HG02642 (cell line): Measurements from ENCODE around the gene CNTFR.

Source experiments
- ATAC-seq: cut with Tn5 transposase; IDR thresholded peaks from one replicate; pipeline ENCODE4 v1.9.1; 2021; ENCODE audit warnings: mild to moderate bottlenecking; ENCODE audit not compliant: unreplicated experiment, poor library complexity

Gene CNTFR

GRCh38 chr9:34591248-34591916 lies 1.9 kb upstream of the CNTFR start:
- ATAC-seq = peak; percentile 75

DNA sequence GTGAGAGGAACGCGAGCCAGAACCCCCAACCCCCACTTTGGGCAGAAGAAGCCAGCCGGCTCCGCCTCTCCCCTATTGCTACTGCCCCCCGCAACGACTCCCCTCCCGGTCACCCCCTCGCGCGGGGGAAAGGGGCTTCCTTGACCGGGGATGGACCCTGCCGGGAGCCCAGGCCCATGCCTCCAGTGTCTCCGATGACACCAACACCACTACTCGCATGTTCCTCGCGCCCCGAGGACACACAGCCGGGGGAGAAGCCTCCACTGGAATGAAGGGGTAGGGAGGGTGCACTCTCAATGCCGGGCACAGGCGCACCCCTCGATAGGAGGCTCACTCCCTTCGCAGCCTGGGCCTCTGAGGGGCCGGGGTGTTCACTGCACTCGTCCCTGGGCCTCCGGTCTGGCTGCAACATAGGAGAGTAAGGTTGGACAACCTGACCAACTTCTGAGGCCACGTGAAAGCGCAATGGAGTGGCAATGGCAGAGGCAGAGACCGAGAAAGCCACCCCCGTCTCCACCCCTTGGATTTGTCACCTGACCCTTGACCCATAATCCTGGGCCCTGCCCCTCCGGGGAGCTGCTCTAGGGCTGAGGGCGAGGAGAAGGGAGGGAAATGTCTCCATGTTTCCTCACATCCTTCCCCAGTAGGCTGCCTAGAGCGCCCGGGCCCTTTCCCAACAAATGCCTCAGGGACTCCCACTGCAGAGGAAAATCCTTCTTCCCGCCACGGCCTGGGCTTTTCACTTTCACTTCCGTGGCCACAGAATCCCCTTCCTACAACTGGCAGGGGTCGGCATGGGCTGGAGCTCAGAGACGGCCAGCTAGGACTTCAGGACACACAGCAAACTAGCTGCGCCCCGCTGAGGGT lies 1.1 kb upstream of the CNTFR start:
- no peak for ATAC-seq

DNA sequence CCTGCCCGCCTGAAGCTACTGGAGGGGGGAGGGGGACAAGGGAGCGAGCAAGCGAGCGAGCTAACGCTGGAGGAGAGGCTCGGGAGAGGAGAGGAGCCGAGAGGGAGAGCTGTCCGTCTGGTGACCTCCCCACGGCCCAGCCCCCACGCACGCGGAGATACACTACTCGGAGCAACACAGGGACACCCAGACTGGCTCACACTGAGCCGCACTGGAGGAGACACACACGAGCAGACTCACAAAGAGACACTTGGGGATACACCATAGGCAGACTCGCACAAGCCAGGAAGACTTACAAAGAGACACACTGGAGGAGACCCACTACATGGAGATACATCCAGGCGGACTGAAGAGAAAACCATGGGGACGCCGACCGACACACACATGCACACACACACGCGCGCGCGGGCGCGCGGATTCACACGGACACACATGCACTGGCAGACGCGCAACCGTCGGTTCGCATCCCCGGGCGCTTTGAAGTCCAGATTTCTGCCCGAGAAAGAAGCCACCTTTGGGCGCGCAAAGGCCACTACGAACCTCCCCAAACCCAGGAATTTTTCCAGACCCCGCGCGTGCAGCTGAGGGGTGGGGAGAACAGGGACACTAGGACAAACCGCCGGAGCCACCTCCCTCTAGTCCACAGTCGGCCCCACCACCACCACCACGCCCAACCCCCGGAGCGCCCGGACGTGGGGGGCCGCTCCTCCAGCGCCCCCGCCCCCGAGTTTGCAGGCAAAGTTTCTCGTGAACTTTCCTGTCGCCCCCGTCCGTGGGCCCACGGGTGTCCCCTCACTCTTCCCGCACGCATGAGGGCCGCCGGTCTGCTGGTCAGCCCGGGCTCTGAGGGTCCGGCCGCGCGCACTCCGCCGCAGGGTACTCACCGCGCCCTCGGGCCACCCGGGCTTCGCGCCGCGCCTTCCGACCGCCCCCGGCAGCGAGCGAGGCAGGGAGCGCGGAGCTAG lies 571 bp downstream of the CNTFR start:
- ATAC-seq = no peak

GRCh38 chr9:34587271-34587670 lies 2.3 kb downstream of the CNTFR start:
- ATAC-seq = no peak

GRCh38 chr9:34585946-34586669 lies 3.4 kb downstream of the CNTFR start:
- ATAC-seq = no peak

DNA sequence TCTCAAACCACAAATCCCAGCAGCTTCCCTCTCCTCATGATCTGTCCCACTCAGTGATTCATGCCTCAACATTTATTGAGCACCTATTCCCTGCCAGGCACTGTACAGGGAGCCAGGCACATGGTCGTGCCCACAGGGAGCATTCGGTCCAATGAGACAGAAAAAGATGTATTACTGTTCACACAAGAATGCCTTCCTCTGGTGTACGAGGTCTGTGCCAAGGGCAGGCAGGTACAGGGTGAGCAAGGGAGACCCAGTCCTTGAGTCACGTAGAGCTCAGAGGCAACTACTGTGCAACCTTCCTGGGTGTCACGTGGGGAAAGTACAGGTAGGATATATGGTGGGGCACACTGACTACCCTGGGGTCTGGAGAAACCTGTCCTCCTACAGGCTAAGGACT lies 4.6 kb downstream of the CNTFR start:
- no peak for ATAC-seq

DNA sequence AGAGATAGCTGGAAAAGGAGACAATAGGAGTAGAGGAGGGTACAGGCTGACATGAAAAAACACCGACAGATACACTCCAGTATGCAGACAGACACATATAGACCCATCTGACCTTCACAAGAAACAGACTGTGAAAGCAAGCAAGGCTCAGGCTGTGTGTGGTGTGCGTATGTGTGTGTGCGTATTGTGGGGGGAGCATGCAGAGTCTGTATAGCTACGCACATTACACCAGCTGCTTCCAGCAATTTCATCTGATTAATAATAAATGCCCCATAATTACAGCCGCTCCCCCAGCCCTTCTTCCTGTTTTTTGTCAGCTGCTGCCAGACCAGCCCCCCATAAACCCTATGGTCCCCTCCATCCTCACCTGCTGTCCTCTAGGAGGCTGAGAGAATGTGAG lies 6.7 kb downstream of the CNTFR start:
- ATAC-seq = no peak

DNA sequence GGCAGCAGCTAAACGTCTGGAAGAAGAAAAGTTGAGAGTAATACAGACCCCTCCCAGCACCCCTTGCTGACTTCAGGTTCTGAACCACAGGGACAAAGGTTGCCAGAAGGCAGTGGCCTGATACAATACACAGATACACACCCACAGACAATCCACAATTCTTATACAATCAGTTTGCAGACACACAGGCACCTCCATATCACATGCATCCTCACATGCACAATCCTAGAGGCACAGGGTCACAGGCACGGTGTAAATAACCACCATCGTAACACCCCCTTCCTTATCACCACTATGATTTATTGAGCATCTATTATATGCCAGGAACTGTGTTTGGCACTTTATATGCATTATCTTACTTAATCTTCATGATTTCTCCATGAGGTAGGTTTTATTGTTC lies 8.2 kb downstream of the CNTFR start:
- no peak for ATAC-seq

DNA sequence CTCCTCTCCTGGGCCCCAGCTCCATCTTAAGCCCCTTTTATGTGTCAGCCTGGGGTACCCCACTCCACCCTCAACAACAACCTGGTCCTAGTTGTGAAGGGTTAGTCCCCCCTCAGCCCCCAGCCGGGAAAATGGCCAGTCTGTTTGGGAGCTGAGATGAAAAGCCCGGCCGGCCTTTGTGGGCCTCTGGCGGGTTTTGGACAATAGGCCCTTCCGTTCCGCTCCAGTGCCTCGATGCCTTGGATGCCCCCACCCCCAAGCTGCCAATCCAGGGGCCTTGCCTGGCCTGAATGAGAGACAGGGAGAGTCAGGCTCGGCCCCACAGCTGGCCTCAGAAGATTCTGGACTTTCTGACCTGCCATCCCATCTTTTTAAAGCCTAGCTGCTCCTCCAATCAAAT lies 9.2 kb downstream of the CNTFR start:
- no peak for ATAC-seq

DNA sequence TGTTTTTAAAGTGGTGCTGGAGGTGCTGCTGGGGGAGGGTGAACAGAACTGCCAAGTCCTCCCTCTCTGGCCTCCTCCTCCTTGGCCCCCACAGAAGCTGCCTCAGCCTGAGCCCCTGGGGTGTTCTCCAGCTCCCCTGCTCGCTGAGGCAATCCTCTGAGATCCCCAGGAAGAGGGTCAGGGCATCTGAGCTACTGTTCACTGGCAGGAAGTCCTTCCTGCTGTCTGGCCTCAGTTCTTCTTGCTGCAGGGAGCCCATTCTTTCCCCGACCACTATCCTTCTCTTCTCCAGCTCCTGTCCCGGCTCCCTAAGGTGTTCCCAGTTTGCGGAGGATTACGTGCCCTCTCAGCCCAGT lies 9.7 kb downstream of the CNTFR start:
- ATAC-seq = no peak

GRCh38 chr9:34579104-34579807 lies 10.3 kb downstream of the CNTFR start:
- no peak for ATAC-seq

GRCh38 chr9:34578241-34579103 lies 11.1 kb downstream of the CNTFR start:
- no peak for ATAC-seq

DNA sequence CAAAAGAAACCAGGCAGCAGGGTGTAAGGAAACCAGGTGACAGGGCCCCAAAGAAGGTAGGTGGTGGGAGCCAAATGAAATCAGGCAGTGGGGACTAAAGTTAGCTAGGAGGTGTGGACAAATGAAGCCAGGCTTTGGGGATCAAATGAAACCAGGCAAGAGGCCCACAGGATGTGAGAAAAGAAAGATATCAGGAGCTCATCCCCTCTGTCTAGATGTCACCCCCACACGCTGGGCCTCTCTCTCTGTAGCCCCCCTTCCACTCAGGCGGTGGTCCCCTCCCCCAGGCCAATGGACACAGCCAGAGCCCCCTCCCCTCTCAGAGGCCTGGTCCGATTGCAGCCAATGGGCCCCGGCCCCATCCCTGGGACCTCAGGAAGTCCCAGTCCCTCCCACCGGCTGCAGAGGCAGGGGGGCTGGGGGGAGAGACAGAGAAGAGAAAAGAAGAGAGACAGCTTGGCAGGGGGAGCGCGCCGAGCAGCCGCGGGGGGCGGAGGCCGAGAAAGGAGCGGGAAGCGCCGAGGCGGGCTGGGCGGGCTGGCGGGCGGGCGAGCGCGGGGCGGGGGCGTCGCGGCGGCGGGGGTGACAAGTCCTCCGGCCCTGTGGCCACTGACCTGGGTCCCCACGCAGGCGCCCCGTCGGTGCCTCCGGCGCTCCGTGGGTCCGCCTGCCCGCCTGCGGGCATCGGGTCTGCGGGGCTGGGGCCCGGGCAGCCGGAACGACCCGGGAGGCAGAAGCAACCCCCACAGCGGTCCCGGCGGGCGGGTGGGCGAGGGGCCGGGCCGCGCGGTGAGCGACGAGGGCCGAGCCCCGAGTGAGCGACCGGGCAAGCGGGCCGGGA lies 11.9 kb downstream of the CNTFR start:
- no peak for ATAC-seq

DNA sequence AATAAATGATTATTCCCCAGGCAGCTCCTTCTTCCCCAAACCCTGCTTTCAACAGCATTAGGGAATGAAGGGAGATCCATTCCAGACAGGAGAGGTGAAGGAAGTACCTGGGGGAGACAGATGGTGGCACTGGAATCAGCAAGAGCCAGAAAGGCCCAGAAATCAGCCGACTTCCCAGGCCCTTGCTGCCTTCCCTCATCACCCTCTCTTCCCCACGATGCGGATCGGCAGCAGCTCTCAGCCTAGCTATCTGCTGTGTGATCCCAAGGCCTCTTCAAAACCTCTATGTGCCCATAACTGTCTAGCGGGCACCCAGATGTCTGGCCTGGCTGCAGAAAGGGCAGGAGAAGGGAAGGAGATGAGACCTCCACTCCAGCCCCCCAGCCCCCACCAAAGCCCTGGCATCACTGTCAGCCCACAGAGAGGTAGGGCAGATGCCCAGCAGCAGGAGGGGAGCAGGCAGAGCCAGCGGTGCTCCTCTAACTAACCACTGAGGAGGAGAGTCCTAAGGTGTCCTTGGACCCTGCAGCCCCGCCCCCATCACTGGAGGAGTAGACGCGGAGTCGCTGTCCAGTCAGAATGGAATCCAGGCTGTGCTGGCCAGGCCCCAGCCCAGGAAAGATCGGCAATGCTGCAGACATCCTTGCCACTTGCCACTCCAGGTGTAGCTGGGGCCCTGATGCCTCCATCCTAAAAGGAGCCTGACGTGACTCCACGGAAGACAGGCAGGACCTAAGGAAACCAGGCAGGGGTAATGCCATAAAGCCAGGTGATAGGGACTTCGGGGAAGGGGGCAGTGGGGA lies 12.7 kb downstream of the CNTFR start:
- no peak for ATAC-seq

DNA sequence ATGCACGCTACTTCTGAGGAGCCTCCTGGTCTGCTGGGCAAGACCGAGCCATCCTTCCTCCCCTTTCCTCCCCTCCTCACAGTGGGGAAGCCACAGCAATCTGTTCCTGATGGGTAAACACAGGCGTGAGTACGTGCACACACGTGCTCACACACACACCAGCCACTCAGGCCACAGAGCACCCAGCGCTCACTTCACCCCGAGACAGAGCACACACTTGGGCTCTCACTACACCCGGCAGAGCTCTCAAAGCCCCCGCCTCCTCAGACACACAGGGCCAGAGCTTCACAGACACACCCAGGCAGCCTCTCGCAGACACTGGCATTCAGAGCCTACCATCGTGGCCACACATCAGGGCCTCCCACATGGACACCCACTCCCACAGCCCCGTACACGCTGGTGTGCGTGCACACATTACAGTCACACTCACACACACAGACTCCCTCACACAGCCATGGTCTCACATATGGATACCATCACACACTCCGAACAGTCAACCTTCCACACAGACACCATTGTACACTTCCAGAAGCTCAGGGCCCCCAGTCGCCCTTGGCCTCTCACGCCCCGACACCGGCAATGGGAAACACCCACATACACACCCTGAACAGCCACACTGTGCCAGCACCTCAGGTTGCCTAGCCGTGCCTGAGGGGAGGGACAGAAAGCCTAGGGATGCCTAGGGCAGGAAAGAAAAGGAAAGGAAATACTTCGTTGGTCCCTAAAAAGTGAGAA lies 13.5 kb downstream of the CNTFR start:
- no peak for ATAC-seq

DNA sequence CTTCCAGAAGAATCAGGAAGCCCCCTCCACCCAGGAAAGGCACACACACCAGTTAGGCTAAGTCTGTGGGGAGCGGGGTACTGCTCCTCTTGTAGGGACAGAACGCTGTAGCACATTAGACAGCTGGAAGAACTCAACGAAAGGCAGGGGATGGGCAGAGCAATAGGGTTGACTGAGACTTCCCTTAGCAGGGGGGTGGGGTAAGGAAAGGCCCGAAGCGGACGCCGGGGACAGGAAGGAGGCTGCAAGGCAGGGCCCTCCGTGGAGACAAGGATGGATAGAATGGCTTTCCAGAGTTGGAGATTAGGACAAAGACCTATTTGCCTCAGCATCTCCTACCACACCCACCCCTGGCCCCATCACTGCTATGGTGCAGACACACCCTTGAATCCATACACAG lies 14.3 kb downstream of the CNTFR start:
- no peak for ATAC-seq
